ENCODE data around the gene IL10.

The IL10 gene

DNA sequence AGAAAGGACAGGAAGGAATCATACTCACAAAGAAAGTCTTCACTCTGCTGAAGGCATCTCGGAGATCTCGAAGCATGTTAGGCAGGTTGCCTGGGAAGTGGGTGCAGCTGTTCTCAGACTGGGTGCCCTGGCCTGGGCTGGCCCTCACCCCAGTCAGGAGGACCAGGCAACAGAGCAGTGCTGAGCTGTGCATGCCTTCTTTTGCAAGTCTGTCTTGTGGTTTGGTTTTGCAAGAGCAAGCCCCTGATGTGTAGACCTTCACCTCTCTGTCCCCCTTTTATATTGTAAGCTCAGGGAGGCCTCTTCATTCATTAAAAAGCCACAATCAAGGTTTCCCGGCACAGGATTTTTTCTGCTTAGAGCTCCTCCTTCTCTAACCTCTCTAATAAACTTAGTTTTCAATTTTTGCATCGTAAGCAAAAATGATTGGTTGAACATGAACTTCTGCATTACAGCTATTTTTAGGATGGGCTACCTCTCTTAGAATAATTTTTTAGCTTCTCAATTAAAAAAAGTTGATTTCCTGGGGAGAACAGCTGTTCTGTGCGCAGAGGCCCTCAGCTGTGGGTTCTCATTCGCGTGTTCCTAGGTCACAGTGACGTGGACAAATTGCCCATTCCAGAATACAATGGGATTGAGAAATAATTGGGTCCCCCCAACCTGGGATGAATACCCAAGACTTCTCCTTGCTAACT lies at the start of gene IL10:
Gene IL10 (minus strand): TSS at position 252 of the 695 bp plus-strand sequence. CDS start 59 bp downstream, at position 193.
- DNase-seq (ENCODE audit: low read depth, low spot score), result no peak
- Histone ChIP-seq H3K9me3 (ENCODE audit: low read depth, low read length) (no peaks in the 10 kb centered on the region), H3K4me3 (peak within 1 kb of the TSS; percentile 7; the same call in 1 of the 2 replicates), H3K36me3 (ENCODE audit: insufficient read depth, low read length) (no peaks in the 10 kb centered on the region), H3K27ac (no peak within 1 kb of the TSS), H3K9ac (ENCODE audit: insufficient read length) (no peak within 1 kb of the TSS)
- TF ChIP-seq POLR2AphosphoS5 (IDR thresholded peaks at IDR 0.05; ENCODE audit: borderline replicate concordance, low read depth, low read length) (no peak), FOXP2 (optimal IDR thresholded peaks at IDR 0.05; ENCODE audit: control extremely low read depth, extremely low read length, insufficient read depth) (no peak), EZH2 (IDR thresholded peaks at IDR 0.05) (no peak)

GRCh38 chr1:206821493-206821892 lies 49.2 kb upstream of the IL10 start:
- Histone ChIP-seq H3K27ac (no peak overlapping the region), H3K36me3 (ENCODE audit: insufficient read depth, low read length) (no peaks in the 10 kb centered on the region), H3K9me3 (ENCODE audit: low read depth, low read length) (no peaks in the 10 kb centered on the region), H3K4me3 (no peak overlapping the region), H3K9ac (ENCODE audit: insufficient read length) (no peak overlapping the region)
- DNase-seq (ENCODE audit: low read depth, low spot score), result no peak
- TF ChIP-seq POLR2AphosphoS5 (IDR thresholded peaks at IDR 0.05; ENCODE audit: borderline replicate concordance, low read depth, low read length), result no peak
- TF ChIP-seq EZH2 (IDR thresholded peaks at IDR 0.05), result no peak
- TF ChIP-seq FOXP2 (optimal IDR thresholded peaks at IDR 0.05; ENCODE audit: control extremely low read depth, extremely low read length, insufficient read depth), result no peak

- no peak for DNase-seq (ENCODE audit: low read depth, low spot score)
- Histone ChIP-seq H3K9ac (ENCODE audit: insufficient read length) (no peak overlapping the region), H3K27ac (no peak overlapping the region), H3K36me3 (ENCODE audit: insufficient read depth, low read length) (no peaks in the 10 kb centered on the region), H3K9me3 (ENCODE audit: low read depth, low read length) (no peaks in the 10 kb centered on the region), H3K4me3 (no peak overlapping the region)
- TF ChIP-seq POLR2AphosphoS5 (IDR thresholded peaks at IDR 0.05; ENCODE audit: borderline replicate concordance, low read depth, low read length) (no peak), EZH2 (IDR thresholded peaks at IDR 0.05) (no peak), FOXP2 (optimal IDR thresholded peaks at IDR 0.05; ENCODE audit: control extremely low read depth, extremely low read length, insufficient read depth) (no peak)
Observed at GRCh38 chr1:206816390-206817287, 44.3 kb upstream of the IL10 start.

- no peak overlapping the region for H3K4me3 ChIP-seq
- no peaks in the 10 kb centered on the region for H3K9me3 ChIP-seq (ENCODE audit: low read depth, low read length)
- no peaks in the 10 kb centered on the region for H3K36me3 ChIP-seq (ENCODE audit: insufficient read depth, low read length)
- TF ChIP-seq EZH2 (IDR thresholded peaks at IDR 0.05) (no peak), POLR2AphosphoS5 (IDR thresholded peaks at IDR 0.05; ENCODE audit: borderline replicate concordance, low read depth, low read length) (no peak), FOXP2 (optimal IDR thresholded peaks at IDR 0.05; ENCODE audit: control extremely low read depth, extremely low read length, insufficient read depth) (no peak)
- H3K27ac ChIP-seq, result no peak overlapping the region
- H3K9ac ChIP-seq (ENCODE audit: insufficient read length), result no peak overlapping the region
- DNase-seq (ENCODE audit: low read depth, low spot score), result no peak
Observed at GRCh38 chr1:206814716-206815341, 42.5 kb upstream of the IL10 start.

- Histone ChIP-seq H3K27ac (no peak overlapping the region), H3K36me3 (ENCODE audit: insufficient read depth, low read length) (no peaks in the 10 kb centered on the region), H3K4me3 (no peak overlapping the region), H3K9me3 (ENCODE audit: low read depth, low read length) (no peaks in the 10 kb centered on the region), H3K9ac (ENCODE audit: insufficient read length) (no peak overlapping the region)
- no peak for DNase-seq (ENCODE audit: low read depth, low spot score)
- TF ChIP-seq EZH2 (IDR thresholded peaks at IDR 0.05), result no peak
- TF ChIP-seq FOXP2 (optimal IDR thresholded peaks at IDR 0.05; ENCODE audit: control extremely low read depth, extremely low read length, insufficient read depth), result no peak
- no peak for TF ChIP-seq POLR2AphosphoS5 (IDR thresholded peaks at IDR 0.05; ENCODE audit: borderline replicate concordance, low read depth, low read length)
Observed at GRCh38 chr1:206812471-206812870, 40.2 kb upstream of the IL10 start.

GRCh38 chr1:206809504-206810084 lies 37.3 kb upstream of the IL10 start:
- H3K9ac ChIP-seq (ENCODE audit: insufficient read length), result no peak overlapping the region
- no peak overlapping the region for H3K4me3 ChIP-seq
- no peak for DNase-seq (ENCODE audit: low read depth, low spot score)
- no peak overlapping the region for H3K27ac ChIP-seq
- no peaks in the 10 kb centered on the region for H3K9me3 ChIP-seq (ENCODE audit: low read depth, low read length)
- TF ChIP-seq EZH2 (IDR thresholded peaks at IDR 0.05) (no peak), FOXP2 (optimal IDR thresholded peaks at IDR 0.05; ENCODE audit: control extremely low read depth, extremely low read length, insufficient read depth) (no peak), POLR2AphosphoS5 (IDR thresholded peaks at IDR 0.05; ENCODE audit: borderline replicate concordance, low read depth, low read length) (no peak)
- H3K36me3 ChIP-seq (ENCODE audit: insufficient read depth, low read length), result no peaks in the 10 kb centered on the region

DNA sequence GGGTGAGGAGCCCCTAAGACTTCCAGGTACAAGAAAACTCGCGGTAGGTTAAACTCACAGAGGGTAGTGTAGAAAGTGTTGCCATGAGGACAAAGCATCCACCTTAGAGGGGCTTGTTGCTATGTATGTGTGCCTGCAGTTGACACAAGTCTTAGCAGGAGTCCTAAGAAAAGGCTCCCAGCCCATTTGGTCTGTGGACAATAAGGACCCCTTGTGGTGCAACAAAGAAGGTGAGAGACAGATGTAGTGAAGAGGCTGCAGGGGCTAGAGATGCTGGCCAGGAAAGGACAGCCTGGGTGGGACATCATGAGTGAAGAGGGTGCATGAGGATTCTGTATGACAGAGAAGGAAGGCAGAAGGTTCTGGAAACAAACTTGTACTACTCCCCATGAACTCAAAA lies 36.3 kb upstream of the IL10 start:
- DNase-seq (ENCODE audit: low read depth, low spot score), result no peak
- Histone ChIP-seq H3K9ac (ENCODE audit: insufficient read length) (no peak overlapping the region), H3K36me3 (ENCODE audit: insufficient read depth, low read length) (no peaks in the 10 kb centered on the region), H3K9me3 (ENCODE audit: low read depth, low read length) (no peaks in the 10 kb centered on the region), H3K4me3 (no peak overlapping the region), H3K27ac (no peak overlapping the region)
- no peak for TF ChIP-seq EZH2 (IDR thresholded peaks at IDR 0.05)
- no peak for TF ChIP-seq POLR2AphosphoS5 (IDR thresholded peaks at IDR 0.05; ENCODE audit: borderline replicate concordance, low read depth, low read length)
- TF ChIP-seq FOXP2 (optimal IDR thresholded peaks at IDR 0.05; ENCODE audit: control extremely low read depth, extremely low read length, insufficient read depth), result no peak

GRCh38 chr1:206805357-206805756 lies 33.1 kb upstream of the IL10 start:
- Histone ChIP-seq H3K36me3 (ENCODE audit: insufficient read depth, low read length) (no peaks in the 10 kb centered on the region), H3K4me3 (no peak overlapping the region), H3K9me3 (ENCODE audit: low read depth, low read length) (no peaks in the 10 kb centered on the region), H3K27ac (no peak overlapping the region), H3K9ac (ENCODE audit: insufficient read length) (no peak overlapping the region)
- no peak for TF ChIP-seq EZH2 (IDR thresholded peaks at IDR 0.05)
- no peak for TF ChIP-seq FOXP2 (optimal IDR thresholded peaks at IDR 0.05; ENCODE audit: control extremely low read depth, extremely low read length, insufficient read depth)
- no peak for TF ChIP-seq POLR2AphosphoS5 (IDR thresholded peaks at IDR 0.05; ENCODE audit: borderline replicate concordance, low read depth, low read length)
- DNase-seq (ENCODE audit: low read depth, low spot score), result no peak
